ELR (cell line): ENCODE results near the gene RNF11.
A peak's percentile ranks its signal among the peaks of the same experiment; 100 is the strongest.
"Not testable (repeated sequence)": the region's sequence is repeated elsewhere in the genome, so short reads cannot be mapped to it uniquely, and the experiment has no call there.

Experiments used
- DNase-seq: peaks from one replicate; pipeline ENCODE4 v3.0.0-alpha.2; 2015; ENCODE audit warnings: low read depth

The RNF11 gene

GRCh38 chr1:51235673-51236530, at the start of gene RNF11:
TSS of gene RNF11 (plus strand) at chr1:51236273. CDS start at chr1:51236757, 484 bp downstream.
- peak; percentile 91 for DNase-seq

- no peak for DNase-seq
These were observed 47.8 kb upstream of the RNF11 start for GRCh38 chr1:51188230-51188629.

- peak; percentile 78 for DNase-seq
These were observed 46.5 kb upstream of the RNF11 start for GRCh38 chr1:51189421-51190073.

- no peak for DNase-seq
These were observed 45.1 kb upstream of the RNF11 start for GRCh38 chr1:51190961-51191360.

GRCh38 chr1:51192213-51192843, 43.7 kb upstream of the RNF11 start:
- peak; percentile 80 for DNase-seq

- DNase-seq = no peak
These were observed 42.5 kb upstream of the RNF11 start for GRCh38 chr1:51193564-51193963.

- no peak for DNase-seq
These were observed 32.8 kb upstream of the RNF11 start for GRCh38 chr1:51203121-51203873.

GRCh38 chr1:51203874-51204245, 32.2 kb upstream of the RNF11 start:
- no peak for DNase-seq

GRCh38 chr1:51210055-51210454, 26.0 kb upstream of the RNF11 start:
- no peak for DNase-seq

- DNase-seq = no peak
These were observed 25.4 kb upstream of the RNF11 start for GRCh38 chr1:51210676-51211075.

GRCh38 chr1:51214615-51215131, 21.4 kb upstream of the RNF11 start:
- DNase-seq = peak; percentile 61

- DNase-seq = peak; percentile 23
These were observed 20.9 kb upstream of the RNF11 start for GRCh38 chr1:51215169-51215568.

- DNase-seq = no peak
These were observed 19.4 kb upstream of the RNF11 start for GRCh38 chr1:51216631-51217030.

- no peak for DNase-seq
These were observed 19.0 kb upstream of the RNF11 start for GRCh38 chr1:51217101-51217500.

- no peak for DNase-seq
These were observed 17.5 kb upstream of the RNF11 start for GRCh38 chr1:51218570-51218969.

GRCh38 chr1:51219022-51219421, 17.1 kb upstream of the RNF11 start:
- no peak for DNase-seq

- not testable (repeated sequence) for DNase-seq
These were observed 14.5 kb upstream of the RNF11 start for GRCh38 chr1:51221529-51221928.

- no peak for DNase-seq
These were observed 13.8 kb upstream of the RNF11 start for GRCh38 chr1:51222136-51222787.

- no peak for DNase-seq
These were observed 13.3 kb upstream of the RNF11 start for GRCh38 chr1:51222809-51223208.

GRCh38 chr1:51224255-51224654, 11.8 kb upstream of the RNF11 start:
- no peak for DNase-seq

- not testable (repeated sequence) for DNase-seq
These were observed 8.7 kb upstream of the RNF11 start for GRCh38 chr1:51227231-51227960.
